CD4-positive, alpha-beta memory T cell (primary cell): Measurements from ENCODE around the gene MRPL21. TPM values are rescaled to one million over a fixed set of nuclear protein-coding genes. Genes with fewer than 3 reads are reported as not detected.

Experiments used
- CTCF ChIA-PET: fragments of 350-600 bp; sonication (Branson Sonifier 250); formaldehyde crosslinking; loops from one replicate; lab custom pipeline; 2021; ENCODE audit warnings: inconsistent platforms; ENCODE audit not compliant: partially characterized antibody; lab: Charles Lee
- POLR2A ChIA-PET: fragments of 350-600 bp; sonication (Branson Sonifier 250); formaldehyde crosslinking; loops from one replicate; lab custom pipeline; 2021; ENCODE audit not compliant: partially characterized antibody; lab: Charles Lee
- DNase-seq, 5 donors: peaks; one replicate each; pipeline versions ENCODE4 v3.0.0 to v3.0.0-alpha.2; 2020 to 2022; ENCODE audit warnings: mixed read lengths in 1 of 5
- H3K27ac ChIP-seq: one replicate; pipeline ENCODE4 v1.7.0; 2013; ENCODE audit warnings: low read depth, low read length
- H3K27me3 ChIP-seq: 2 replicates; pipeline ENCODE4 v1.7.0; 2013; ENCODE audit warnings: mild to moderate bottlenecking, low read length, moderate library complexity; ENCODE audit not compliant: insufficient read depth
- H3K36me3 ChIP-seq: 2 replicates; pipeline ENCODE4 v1.7.0; 2013; ENCODE audit warnings: mild to moderate bottlenecking, low read length, moderate library complexity; ENCODE audit not compliant: insufficient read depth
- H3K4me1 ChIP-seq: 2 replicates; pipeline ENCODE4 v1.7.0; 2013; ENCODE audit warnings: mild to moderate bottlenecking, low read length, moderate library complexity; ENCODE audit not compliant: insufficient read depth
- H3K4me3 ChIP-seq, 2 donors: one replicate each; pipeline ENCODE4 v1.7.0; 2013; ENCODE audit warnings: low read length in 2 of 2, mild to moderate bottlenecking in 1 of 2
- H3K9me3 ChIP-seq, 2 donors: one replicate each; pipeline ENCODE4 v1.7.0; 2013; ENCODE audit warnings: low read length in 2 of 2, control low read depth in 1 of 2; ENCODE audit not compliant: control insufficient read depth in 1 of 2
- H3K27ac Mint-ChIP-seq, 7 donors: one replicate each; pipeline ENCODE4 v1.8.0; 2020 to 2021; ENCODE audit warnings: mixed read lengths in 7 of 7, mild to moderate bottlenecking in 6 of 7, inconsistent platforms in 3 of 7, moderate library complexity in 3 of 7
- H3K27me3 Mint-ChIP-seq, 2 donors: one replicate each; pipeline ENCODE4 v1.8.0; 2020 to 2021; ENCODE audit warnings: mixed read lengths in 2 of 2
- H3K36me3 Mint-ChIP-seq, 2 donors: one replicate each; pipeline ENCODE4 v1.8.0; 2020 to 2021; ENCODE audit warnings: mixed read lengths in 2 of 2, inconsistent platforms in 1 of 2, mild to moderate bottlenecking in 1 of 2
- H3K4me1 Mint-ChIP-seq, 4 donors: one replicate each; pipeline ENCODE4 v1.8.0; 2020 to 2021; ENCODE audit warnings: mixed read lengths in 4 of 4, mild to moderate bottlenecking in 1 of 4
- H3K4me3 Mint-ChIP-seq, 8 donors: one replicate each; pipeline ENCODE4 v1.8.0; 2020 to 2021; ENCODE audit warnings: mixed read lengths in 8 of 8, mild to moderate bottlenecking in 7 of 8, moderate library complexity in 6 of 8, inconsistent platforms in 3 of 8
- H3K9me3 Mint-ChIP-seq, 8 donors: one replicate each; pipeline ENCODE4 v1.8.0; 2020 to 2021; ENCODE audit warnings: mixed read lengths in 8 of 8, mild to moderate bottlenecking in 5 of 8, inconsistent platforms in 3 of 8, moderate library complexity in 1 of 8
- intact Hi-C: fragments of 100-400 bp; cut with micrococcal nuclease; formaldehyde crosslinking; loops from one replicate; pipeline ENCODE4 v1.15.1; 2023
- polyA plus RNA-seq, 2 donors: library from polyadenylated mRNA; unstranded; fragments of 300-500 nt; fragmentation: Illumina TruSeq; gene quantifications; one replicate each; pipeline ENCODE4 v1.2.3, GENCODE V29; 2021
- total RNA-seq, 2 experiments: library from RNA; stranded (reverse); gene quantifications; one replicate each; pipeline ENCODE4 v1.2.3, GENCODE V29; 2021

MRPL21 gene
- total and polyA plus RNA-seq, 4 experiments from 2014 or later, result 36.2 to 151 (median 71.0) TPM

DNA sequence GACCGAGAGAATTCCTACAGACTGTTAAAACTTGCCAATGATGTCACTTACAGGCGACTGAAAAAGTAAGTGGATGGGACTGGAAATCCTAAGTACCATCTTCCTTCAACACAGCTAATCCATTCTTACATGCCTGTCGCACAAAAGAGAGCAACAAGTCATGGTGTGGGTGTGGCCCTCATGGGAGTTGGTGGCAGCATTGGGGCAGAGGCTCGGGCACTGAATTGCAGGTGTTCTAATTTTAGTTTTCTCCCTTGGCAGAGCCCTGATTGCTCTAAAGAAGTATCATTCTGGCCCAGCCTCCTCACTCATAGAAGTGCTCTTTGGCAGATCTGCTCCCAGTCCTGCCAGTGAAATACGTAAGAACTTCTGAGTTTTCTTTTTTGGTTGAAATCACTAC, 4.6 kb upstream of the MRPL21 start:
- Mint-ChIP-seq H3K9me3 (no peaks in the 10 kb centered on the region), H3K4me1 (peaks cover 16 to 30% (median 23%) of the 10 kb centered on the region in 4 donors), H3K36me3 (peaks cover 32 to 50% of the 10 kb centered on the region in 2 donors), H3K27ac (peak overlapping the region in 1 of 7 donors; percentile 36), H3K27me3 (no peaks in the 10 kb centered on the region), H3K4me3 (no peak overlapping the region)
- Histone ChIP-seq H3K9me3 (no peaks in the 10 kb centered on the region), H3K36me3 (peaks cover 36% of the 10 kb centered on the region), H3K27me3 (no peaks in the 10 kb centered on the region), H3K27ac (no peak overlapping the region), H3K4me1 (peaks cover 13% of the 10 kb centered on the region), H3K4me3 (no peak overlapping the region)
- intact Hi-C loops, result no loop called here
- ChIA-PET POLR2A (no interaction called here), CTCF (no interaction called here)
- no peak for DNase-seq

DNA sequence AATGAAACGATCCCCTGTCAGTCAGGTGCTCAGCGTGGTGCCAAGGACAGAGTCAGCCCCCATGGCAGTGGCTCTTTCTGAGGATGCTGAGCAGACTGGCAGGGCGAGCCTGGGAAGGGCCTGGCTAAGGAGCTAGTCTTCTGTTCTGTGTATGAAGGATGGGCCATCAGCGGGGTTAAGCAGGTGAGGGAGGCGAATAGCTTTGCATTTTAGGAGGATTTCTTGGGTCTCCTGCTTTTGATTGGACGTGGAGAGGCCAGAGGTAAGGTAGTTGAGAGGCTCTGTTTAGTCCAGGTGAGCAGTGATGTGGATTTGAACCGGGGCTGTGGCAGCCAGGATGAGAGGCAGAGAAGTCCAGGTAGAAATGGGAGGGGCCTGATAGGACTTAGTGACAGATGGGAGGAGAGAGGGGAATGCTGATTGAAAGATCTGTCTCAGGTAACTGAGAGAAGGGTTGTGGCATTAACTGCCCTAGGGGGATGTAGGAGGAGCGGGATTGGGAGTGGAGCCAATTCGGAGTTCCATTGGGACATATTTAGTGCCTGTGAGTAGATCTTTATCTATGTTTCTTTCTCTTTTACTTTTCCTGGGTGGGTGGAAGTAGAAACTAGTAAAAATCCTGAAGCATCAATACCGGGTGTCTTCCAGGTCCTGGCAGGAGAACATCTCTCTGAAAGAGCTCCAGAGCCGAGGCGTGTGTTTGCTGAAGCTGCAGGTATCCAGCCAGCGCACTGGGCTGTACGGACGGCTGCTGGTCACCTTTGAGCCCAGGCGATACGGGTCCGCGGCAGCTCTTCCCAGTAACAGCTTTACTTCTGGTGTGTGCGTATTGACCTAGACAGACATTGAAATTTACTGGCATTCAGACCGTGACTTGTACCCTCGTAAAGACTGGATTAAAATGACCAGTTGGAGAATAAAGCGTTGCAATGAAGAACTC, 2.1 kb upstream of the MRPL21 start:
- Mint-ChIP-seq H3K27me3 (no peaks in the 10 kb centered on the region), H3K4me1 (peaks cover 31 to 52% (median 37%) of the 10 kb centered on the region in 4 donors), H3K27ac (peak overlapping the region in 6 of 7 donors; percentile 39 to 95 (median 75)), H3K36me3 (peaks cover 21 to 37% of the 10 kb centered on the region in 2 donors), H3K9me3 (no peaks in the 10 kb centered on the region), H3K4me3 (peak overlapping the region; percentile 91 to 99 (median 97))
- Histone ChIP-seq H3K27ac (no peak overlapping the region), H3K4me1 (peaks cover 31% of the 10 kb centered on the region), H3K9me3 (no peaks in the 10 kb centered on the region), H3K4me3 (no peak overlapping the region), H3K36me3 (peaks cover 21% of the 10 kb centered on the region), H3K27me3 (no peaks in the 10 kb centered on the region)
- no peak for DNase-seq
- intact Hi-C loops, result no loop called here
- CTCF ChIA-PET, result interaction anchor here (1.2 kb wide), 1 partner anchor 62 kb away, joined by 4 read pairs; no protein-coding TSS in a partner anchor
- POLR2A ChIA-PET, result interaction anchor here (0.9 kb wide), 1 partner anchor 21 kb away, joined by 3 read pairs; no protein-coding TSS in a partner anchor

DNA sequence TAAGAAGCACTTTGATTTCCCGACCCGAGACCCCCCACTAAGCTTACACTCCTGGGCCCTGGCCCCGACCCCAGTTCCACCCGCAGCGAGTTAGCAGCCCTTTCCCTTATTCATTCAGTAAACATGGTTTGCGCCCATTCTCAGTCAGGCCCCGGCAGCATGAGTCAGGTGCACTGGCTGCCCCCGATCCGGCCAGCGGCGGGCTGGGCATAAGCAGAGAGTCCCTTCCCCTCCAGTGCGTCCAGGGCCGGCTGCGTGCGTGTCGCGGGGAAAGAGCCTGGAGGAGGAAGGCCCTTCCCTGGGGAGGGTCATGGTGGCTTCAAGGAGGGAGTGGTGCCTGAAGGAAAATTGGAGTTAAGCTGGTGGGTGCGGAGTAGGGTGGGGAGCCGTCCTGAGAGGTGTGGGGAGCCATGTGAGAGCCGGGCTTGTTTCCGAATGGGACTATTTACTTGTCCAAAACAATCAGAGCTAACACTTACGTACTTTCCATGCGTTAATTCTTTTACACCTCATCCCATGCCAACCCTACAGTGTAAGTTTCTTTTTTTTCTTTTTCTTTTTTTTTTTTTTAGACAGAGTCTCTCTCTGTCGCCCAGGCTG, 716 bp upstream of the MRPL21 start:
- H3K27me3 Mint-ChIP-seq, result no peaks in the 10 kb centered on the region
- H3K4me1 ChIP-seq, result peaks cover 31% of the 10 kb centered on the region
- peak overlapping the region; percentile 94 to 97 (median 96) for H3K27ac Mint-ChIP-seq
- no peaks in the 10 kb centered on the region for H3K9me3 Mint-ChIP-seq
- peak overlapping the region; percentile 86 for H3K27ac ChIP-seq
- H3K4me3 Mint-ChIP-seq, result peak overlapping the region; percentile 91 to 99 (median 97)
- POLR2A ChIA-PET, result interaction anchor here (0.6 to 1.5 kb wide), 7 partner anchors 9 to 771 kb away, joined by 3 to 7 read pairs (median 3); partner anchors contain the start of genes LTO1 and TPCN2
- H3K9me3 ChIP-seq, result no peaks in the 10 kb centered on the region
- CTCF ChIA-PET, result interaction anchor here (1.2 kb wide), 1 partner anchor 61 kb away, joined by 4 read pairs; no protein-coding TSS in a partner anchor
- peak overlapping the region; percentile 48 to 90 for H3K4me3 ChIP-seq
- peaks cover 28 to 40% of the 10 kb centered on the region in 2 donors for H3K36me3 Mint-ChIP-seq
- H3K27me3 ChIP-seq, result no peaks in the 10 kb centered on the region
- intact Hi-C loops, result loop anchor here (5.0 kb wide), 1 partner anchor 183 kb away; no protein-coding TSS in a partner anchor
- peaks cover 34 to 55% (median 43%) of the 10 kb centered on the region in 4 donors for H3K4me1 Mint-ChIP-seq
- peak in 3 of 5 donors; percentile 4 to 42 (median 18) for DNase-seq
- H3K36me3 ChIP-seq, result peaks cover 24% of the 10 kb centered on the region

DNA sequence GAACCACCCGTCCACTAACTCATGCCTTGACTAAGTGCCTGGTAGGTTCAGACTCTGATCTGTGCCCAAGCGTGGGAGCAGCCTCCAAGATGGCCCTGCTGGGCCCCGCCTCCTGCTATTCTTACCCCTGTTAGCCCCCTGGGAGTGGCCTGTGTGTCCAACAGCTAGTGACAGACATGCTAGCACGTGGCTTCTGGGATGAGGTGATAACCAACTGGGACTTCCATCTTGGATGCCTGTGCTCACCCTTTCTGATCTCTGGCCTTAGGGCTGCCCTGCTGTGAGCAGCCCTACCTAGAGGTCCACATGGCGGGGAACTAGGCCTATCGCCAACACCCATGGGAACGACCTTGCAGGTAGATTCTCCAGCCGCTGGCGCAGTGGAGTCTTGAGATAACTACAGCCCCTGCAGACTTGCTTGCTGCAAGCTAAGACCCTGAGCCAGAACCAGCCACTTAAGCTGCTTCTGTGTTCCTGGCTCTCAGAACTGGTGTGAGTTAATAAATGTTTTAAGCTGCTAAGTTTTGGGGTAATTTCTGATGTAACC, 2.7 kb downstream of the MRPL21 start:
- H3K4me3 Mint-ChIP-seq, result no peak overlapping the region
- CTCF ChIA-PET, result no interaction called here
- no peaks in the 10 kb centered on the region for H3K9me3 Mint-ChIP-seq
- no peaks in the 10 kb centered on the region for H3K27me3 ChIP-seq
- H3K4me1 ChIP-seq, result peaks cover 31% of the 10 kb centered on the region
- no peaks in the 10 kb centered on the region for H3K9me3 ChIP-seq
- DNase-seq, result no peak
- H3K4me1 Mint-ChIP-seq, result peaks cover 30 to 51% (median 41%) of the 10 kb centered on the region in 4 donors
- peaks cover 35 to 55% of the 10 kb centered on the region in 2 donors for H3K36me3 Mint-ChIP-seq
- H3K27ac Mint-ChIP-seq, result peak overlapping the region in 1 of 7 donors; percentile 29
- intact Hi-C loops, result loop anchor here (5.0 kb wide), 1 partner anchor 186 kb away; no protein-coding TSS in a partner anchor
- H3K27ac ChIP-seq, result no peak overlapping the region
- H3K27me3 Mint-ChIP-seq, result no peaks in the 10 kb centered on the region
- H3K36me3 ChIP-seq, result peaks cover 36% of the 10 kb centered on the region
- POLR2A ChIA-PET, result no interaction called here
- no peak overlapping the region for H3K4me3 ChIP-seq

DNA sequence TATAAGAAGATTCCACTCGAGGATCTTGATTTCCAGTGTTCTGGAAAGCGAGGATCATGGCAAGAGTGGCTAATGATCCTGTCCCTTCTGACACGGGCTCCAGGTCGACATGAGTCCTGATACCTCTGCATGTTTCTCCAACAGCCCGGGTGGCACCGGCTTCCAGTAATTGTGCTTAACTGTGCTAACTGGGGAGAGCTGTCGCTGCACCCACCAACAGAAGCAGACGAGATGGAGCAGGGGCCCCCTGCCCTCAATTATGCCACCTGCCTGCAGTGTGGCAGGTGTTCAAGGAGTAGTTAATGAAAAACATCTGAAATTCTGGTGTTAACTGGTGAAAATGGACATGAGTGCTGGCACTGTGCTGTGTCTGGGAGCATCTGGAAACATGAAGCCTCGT, 6.2 kb downstream of the MRPL21 start:
- Histone ChIP-seq H3K9me3 (no peaks in the 10 kb centered on the region), H3K4me3 (no peak overlapping the region), H3K27ac (no peak overlapping the region), H3K36me3 (peaks cover 52% of the 10 kb centered on the region), H3K27me3 (no peaks in the 10 kb centered on the region), H3K4me1 (peaks cover 10% of the 10 kb centered on the region)
- no peaks in the 10 kb centered on the region for H3K27me3 Mint-ChIP-seq
- H3K27ac Mint-ChIP-seq, result peak overlapping the region in 2 of 7 donors; percentile 52 to 60
- intact Hi-C loops, result no loop called here
- H3K9me3 Mint-ChIP-seq, result no peaks in the 10 kb centered on the region
- DNase-seq, result no peak
- ChIA-PET POLR2A (no interaction called here), CTCF (no interaction called here)
- no peak overlapping the region for H3K4me3 Mint-ChIP-seq
- H3K36me3 Mint-ChIP-seq, result peaks cover 41 to 65% of the 10 kb centered on the region in 2 donors
- H3K4me1 Mint-ChIP-seq, result peaks cover 8 to 20% (median 12%) of the 10 kb centered on the region in 4 donors

DNA sequence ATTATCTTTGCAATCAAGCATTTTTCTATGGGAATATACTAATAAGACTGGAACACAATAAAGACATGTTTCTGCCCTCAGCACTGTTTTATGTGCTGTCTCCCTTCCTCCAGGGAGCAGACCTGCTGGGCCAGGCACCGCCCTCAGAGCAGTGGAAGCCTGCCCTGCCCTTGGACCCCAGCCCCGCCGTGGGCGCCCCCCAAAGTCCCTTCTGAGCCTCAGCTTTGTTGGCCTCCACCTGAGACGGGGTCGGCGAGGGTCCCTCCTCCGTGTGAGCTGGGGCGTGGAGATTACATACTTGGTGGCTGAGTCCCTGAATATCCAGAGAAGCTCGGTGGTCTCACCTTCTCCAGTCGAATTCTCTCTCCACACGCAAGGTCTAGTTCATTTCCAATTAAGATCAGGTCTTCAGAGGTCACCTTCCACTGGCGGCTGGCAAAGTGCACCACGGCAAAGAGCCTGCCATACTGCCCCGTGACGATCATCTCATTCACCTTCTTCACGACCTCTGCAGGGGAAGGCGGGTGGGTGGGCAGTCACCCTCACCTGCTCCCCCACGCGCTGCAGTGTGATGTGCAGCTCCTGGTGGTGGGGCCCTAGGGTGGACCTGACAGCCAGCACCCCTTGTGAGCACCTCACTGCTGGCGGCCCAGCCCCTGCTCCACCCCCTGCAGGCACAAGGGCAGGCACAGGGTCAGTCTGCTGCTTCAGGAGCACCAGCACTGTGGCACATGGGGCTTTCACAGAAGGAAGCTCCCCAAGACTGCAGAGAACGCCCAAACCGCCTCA, 7.3 kb downstream of the MRPL21 start:
- POLR2A ChIA-PET, result no interaction called here
- peaks cover 57% of the 10 kb centered on the region for H3K36me3 ChIP-seq

More for the DNA sequence above, 7.3 kb downstream of the MRPL21 start:
- Histone ChIP-seq H3K4me1 (no peaks in the 10 kb centered on the region), H3K4me3 (no peak overlapping the region), H3K27ac (no peak overlapping the region), H3K27me3 (no peaks in the 10 kb centered on the region), H3K9me3 (no peaks in the 10 kb centered on the region)
- Mint-ChIP-seq H3K27ac (peak overlapping the region in 1 of 7 donors; percentile 25), H3K4me1 (peaks cover 0 to 13% (median 6%) of the 10 kb centered on the region in 4 donors), H3K27me3 (no peaks in the 10 kb centered on the region), H3K4me3 (no peak overlapping the region), H3K9me3 (no peaks in the 10 kb centered on the region), H3K36me3 (peaks cover 43 to 70% of the 10 kb centered on the region in 2 donors)
- DNase-seq, result no peak
- CTCF ChIA-PET, result no interaction called here
- intact Hi-C loops, result no loop called here
